ENCODE measurements around the gene TMEM132E.

Gene TMEM132E

DNA sequence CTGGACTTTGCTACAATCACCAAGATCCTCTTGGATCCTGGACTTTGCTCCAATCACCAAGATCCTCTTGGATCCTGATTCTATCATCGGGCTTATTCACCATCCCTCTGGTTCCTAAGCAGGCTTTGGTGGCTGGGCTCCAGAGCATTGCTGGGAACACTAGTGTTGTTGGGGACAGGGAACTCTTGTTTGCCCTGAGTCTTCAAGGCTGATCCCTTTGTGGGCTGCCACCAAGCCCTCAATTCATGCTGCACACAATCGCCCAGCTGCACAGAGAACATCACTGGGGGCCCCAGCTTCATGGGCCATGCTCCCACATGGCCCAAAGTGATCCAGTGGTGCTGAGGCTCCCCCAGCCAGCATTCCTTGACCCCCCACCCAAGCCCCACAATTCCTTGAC, 88.3 kb downstream of the TMEM132E start:
- no peak for DNase-seq

GRCh38 chr17:34668206-34668605, 88.8 kb downstream of the TMEM132E start:
- no peak for DNase-seq

DNA sequence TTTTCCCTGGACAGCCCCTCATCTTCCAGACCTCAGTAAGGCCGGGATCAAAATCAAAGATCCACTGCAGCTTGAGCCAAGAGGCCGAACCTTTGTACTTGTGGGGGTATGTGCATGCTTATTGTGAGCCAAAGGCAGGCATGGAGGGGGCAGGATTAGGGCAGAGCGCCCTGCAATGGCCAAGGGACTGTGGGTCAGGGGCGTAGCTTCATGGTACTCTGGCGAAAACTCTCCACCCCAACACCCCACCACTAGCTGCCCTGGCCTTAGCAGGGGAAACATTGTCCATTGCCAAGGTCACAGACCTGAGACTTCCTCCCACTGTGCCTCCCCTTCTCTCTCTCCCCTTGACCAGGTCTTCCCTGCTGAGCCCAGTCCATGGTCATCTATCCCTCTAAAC, 90.1 kb downstream of the TMEM132E start:
- DNase-seq, result no peak

DNA sequence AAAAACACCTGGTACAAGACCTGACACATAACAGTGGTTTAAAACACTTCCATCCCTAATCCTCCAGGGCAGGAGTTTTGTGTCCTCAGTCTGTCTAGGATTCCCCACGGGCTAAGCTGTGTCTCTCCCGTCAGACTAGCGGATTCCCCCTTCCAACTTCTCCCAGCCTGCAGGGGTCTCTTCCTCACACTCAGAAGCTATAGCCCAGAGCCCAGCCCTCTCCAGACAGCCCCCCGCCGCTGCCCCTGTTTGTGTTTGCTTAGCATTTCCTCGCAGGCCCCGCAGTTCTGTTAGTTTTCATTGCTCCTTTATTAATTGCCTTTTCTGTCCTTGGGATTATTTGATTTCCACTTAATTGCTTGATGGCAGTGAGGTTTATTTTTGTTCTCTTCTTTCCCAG, 91.2 kb downstream of the TMEM132E start:
- no peak for DNase-seq

DNA sequence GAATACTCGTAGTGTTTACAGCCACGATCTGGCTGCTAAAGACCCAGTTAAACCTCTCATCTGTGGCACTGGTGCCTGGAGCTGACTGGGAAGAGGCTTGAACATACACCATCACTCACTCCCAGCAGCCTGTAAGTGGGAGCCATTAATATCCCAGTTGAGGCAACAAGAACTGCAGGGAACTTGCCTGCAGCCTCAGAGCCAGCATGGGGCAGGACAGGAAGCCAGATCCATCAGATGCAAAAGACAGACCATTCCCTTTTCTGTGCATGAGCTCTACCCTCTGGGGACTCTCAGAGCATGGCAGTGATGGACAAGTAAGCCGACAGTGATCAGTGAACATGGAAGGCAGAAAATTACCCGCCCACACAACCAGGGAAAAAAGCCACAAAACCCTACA, 91.8 kb downstream of the TMEM132E start:
- DNase-seq, result no peak

- no peak for DNase-seq
Observed at GRCh38 chr17:34672176-34672785, 92.9 kb downstream of the TMEM132E start.

DNA sequence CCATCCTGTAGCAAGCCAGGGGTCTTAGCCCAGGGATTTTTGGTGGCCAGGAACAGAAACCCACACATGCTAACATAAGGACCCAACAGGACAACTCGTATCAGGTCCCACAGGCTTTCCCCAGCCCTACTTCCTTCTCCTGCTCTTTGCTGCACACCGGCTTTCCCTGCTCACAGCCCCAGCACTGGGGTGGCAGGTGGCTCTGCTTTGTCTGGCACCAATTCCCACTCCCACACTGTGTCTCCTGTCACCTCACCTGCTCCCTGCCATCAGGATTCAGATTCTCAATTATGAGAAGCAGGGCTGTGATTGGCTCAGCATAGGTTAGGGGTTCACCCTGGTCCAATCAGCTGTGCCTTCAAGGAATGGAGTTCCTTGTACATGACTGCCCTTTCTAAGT, 94.1 kb downstream of the TMEM132E start:
- DNase-seq, result no peak

- DNase-seq, result no peak
Observed at GRCh38 chr17:34673995-34674890, 94.9 kb downstream of the TMEM132E start.

DNA sequence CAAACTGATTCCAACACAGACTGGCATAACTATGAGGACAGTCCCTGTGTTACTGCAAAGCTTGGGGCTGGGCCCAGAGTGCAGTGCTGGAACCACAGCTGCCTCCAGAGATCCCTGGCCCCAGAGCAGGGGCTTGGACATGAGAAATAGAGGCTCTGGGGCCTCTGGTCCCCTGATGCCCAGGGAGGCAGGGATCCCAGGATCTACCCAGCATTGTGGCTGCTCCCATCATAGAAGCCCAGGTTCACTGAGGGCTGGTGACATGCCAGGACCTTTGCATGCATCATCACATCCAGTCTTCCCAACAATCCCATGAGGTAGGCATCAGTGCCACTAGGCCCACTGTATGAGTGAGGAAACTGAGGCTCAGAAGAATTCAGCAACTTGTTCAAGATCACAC, 95.8 kb downstream of the TMEM132E start:
- DNase-seq, result no peak

- no peak for DNase-seq
Observed at GRCh38 chr17:34675605-34676004, 96.2 kb downstream of the TMEM132E start.

GRCh38 chr17:34680151-34680550, 100.8 kb downstream of the TMEM132E start:
- DNase-seq, result no peak

DNA sequence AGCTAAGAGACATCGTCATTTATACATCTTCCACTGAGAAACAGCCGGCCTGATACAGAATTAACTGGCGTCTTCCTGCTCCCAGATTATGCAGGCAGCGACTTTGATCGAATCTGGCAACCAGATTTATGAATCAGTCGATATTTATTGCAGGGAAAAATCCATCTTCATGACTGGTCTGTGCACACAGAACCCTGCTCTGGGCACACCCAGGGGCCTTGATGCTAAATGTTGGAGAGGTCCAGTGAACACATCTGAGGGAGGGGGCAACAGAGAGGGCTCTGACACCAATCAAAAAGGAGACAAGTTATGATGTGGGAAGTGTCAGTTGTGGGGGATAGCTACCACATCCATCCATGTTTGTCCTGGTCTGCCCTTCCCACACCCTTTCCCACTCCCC, 102.9 kb downstream of the TMEM132E start:
- DNase-seq, result no peak

- no peak for DNase-seq
Observed at GRCh38 chr17:34683390-34683789, 104.0 kb downstream of the TMEM132E start.

Data from DMS 273 treated with DMSO at 0.1 percent for 48 hours (cell line).